ENCODE measurements around the gene MPPED1. TPM values are rescaled to one million over a fixed set of nuclear protein-coding genes. Genes with fewer than 3 reads are reported as not detected.

Gene MPPED1
- total RNA-seq, 1 donor from 2014 or later: 0.18 TPM

- DNase-seq (ENCODE audit: low spot score): no peak
- no peaks in the 10 kb centered on the region for H3K9me3 Mint-ChIP-seq (ENCODE audit: unreplicated experiment)
- H3K36me3 Mint-ChIP-seq (ENCODE audit: low read depth, unreplicated experiment): no peaks in the 10 kb centered on the region
- no peak for TF ChIP-seq CTCF (IDR thresholded peaks at IDR 0.05; ENCODE audit: unreplicated experiment)
- no peak overlapping the region for H3K4me3 Mint-ChIP-seq (ENCODE audit: unreplicated experiment)
- H3K27ac Mint-ChIP-seq (ENCODE audit: unreplicated experiment): no peak overlapping the region
- H3K4me1 Mint-ChIP-seq (ENCODE audit: unreplicated experiment): no peaks in the 10 kb centered on the region
- H3K27me3 Mint-ChIP-seq (ENCODE audit: unreplicated experiment): peaks cover 7% of the 10 kb centered on the region
Observed at GRCh38 chr22:43511276-43511910, 99.6 kb downstream of the MPPED1 start.

GRCh38 chr22:43512279-43512678 lies 100.5 kb downstream of the MPPED1 start:
- no peaks in the 10 kb centered on the region for H3K36me3 Mint-ChIP-seq (ENCODE audit: low read depth, unreplicated experiment)
- H3K27me3 Mint-ChIP-seq (ENCODE audit: unreplicated experiment): peaks cover 7% of the 10 kb centered on the region
- no peaks in the 10 kb centered on the region for H3K4me1 Mint-ChIP-seq (ENCODE audit: unreplicated experiment)
- no peak for DNase-seq (ENCODE audit: low spot score)
- no peak overlapping the region for H3K4me3 Mint-ChIP-seq (ENCODE audit: unreplicated experiment)
- TF ChIP-seq CTCF (IDR thresholded peaks at IDR 0.05; ENCODE audit: unreplicated experiment): no peak
- no peaks in the 10 kb centered on the region for H3K9me3 Mint-ChIP-seq (ENCODE audit: unreplicated experiment)
- H3K27ac Mint-ChIP-seq (ENCODE audit: unreplicated experiment): no peak overlapping the region

DNA sequence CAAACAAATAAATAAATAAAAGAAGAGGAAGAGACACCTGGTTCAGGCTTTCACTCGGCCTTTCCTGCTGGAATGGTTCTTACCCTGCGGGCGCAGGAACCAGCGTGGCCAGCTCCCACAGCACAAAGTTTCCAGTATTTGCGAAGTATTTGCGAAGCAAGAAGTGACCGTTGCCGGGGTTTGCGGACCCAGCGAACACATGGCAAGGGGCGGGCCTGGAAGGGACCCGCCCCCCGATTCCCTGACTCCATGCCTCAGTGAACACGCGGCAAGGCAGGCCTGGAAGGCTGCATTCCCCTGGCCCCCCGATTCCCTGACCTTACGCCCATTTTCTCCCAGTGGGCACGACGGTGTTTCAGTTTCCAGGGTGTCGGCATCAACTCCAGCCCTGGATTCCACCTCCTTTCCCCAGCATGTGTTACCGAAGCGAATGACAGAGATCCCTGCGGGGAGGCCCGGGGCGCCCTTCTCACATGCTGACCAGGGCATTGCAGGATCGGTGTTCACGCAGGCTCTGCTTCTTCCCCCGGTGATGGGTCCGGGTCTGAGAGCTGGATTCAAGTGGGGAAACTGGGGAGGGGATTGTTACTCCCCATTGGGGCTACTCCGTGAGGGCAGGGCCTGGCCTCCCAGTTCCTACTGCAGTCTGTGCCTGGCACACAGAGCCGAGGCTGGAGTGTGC lies 102.8 kb downstream of the MPPED1 start:
- no peak for TF ChIP-seq CTCF (IDR thresholded peaks at IDR 0.05; ENCODE audit: unreplicated experiment)
- Mint-ChIP-seq H3K27me3 (ENCODE audit: unreplicated experiment) (peaks cover 7% of the 10 kb centered on the region), H3K36me3 (ENCODE audit: low read depth, unreplicated experiment) (no peaks in the 10 kb centered on the region), H3K9me3 (ENCODE audit: unreplicated experiment) (no peaks in the 10 kb centered on the region), H3K4me3 (ENCODE audit: unreplicated experiment) (no peak overlapping the region), H3K4me1 (ENCODE audit: unreplicated experiment) (no peaks in the 10 kb centered on the region), H3K27ac (ENCODE audit: unreplicated experiment) (no peak overlapping the region)
- DNase-seq (ENCODE audit: low spot score): no peak

- Mint-ChIP-seq H3K4me1 (ENCODE audit: unreplicated experiment) (no peaks in the 10 kb centered on the region), H3K9me3 (ENCODE audit: unreplicated experiment) (no peaks in the 10 kb centered on the region), H3K27ac (ENCODE audit: unreplicated experiment) (no peak overlapping the region), H3K27me3 (ENCODE audit: unreplicated experiment) (peaks cover 9% of the 10 kb centered on the region), H3K36me3 (ENCODE audit: low read depth, unreplicated experiment) (no peaks in the 10 kb centered on the region), H3K4me3 (ENCODE audit: unreplicated experiment) (no peak overlapping the region)
- TF ChIP-seq CTCF (IDR thresholded peaks at IDR 0.05; ENCODE audit: unreplicated experiment): no peak
- DNase-seq (ENCODE audit: low spot score): no peak
Observed at GRCh38 chr22:43515411-43515810, 103.6 kb downstream of the MPPED1 start.

GRCh38 chr22:43515902-43516301 lies 104.1 kb downstream of the MPPED1 start:
- H3K36me3 Mint-ChIP-seq (ENCODE audit: low read depth, unreplicated experiment): no peaks in the 10 kb centered on the region
- H3K4me1 Mint-ChIP-seq (ENCODE audit: unreplicated experiment): no peaks in the 10 kb centered on the region
- H3K9me3 Mint-ChIP-seq (ENCODE audit: unreplicated experiment): no peaks in the 10 kb centered on the region
- peaks cover 9% of the 10 kb centered on the region for H3K27me3 Mint-ChIP-seq (ENCODE audit: unreplicated experiment)
- no peak overlapping the region for H3K27ac Mint-ChIP-seq (ENCODE audit: unreplicated experiment)
- DNase-seq (ENCODE audit: low spot score): peak; percentile 15
- H3K4me3 Mint-ChIP-seq (ENCODE audit: unreplicated experiment): no peak overlapping the region
- TF ChIP-seq CTCF (IDR thresholded peaks at IDR 0.05; ENCODE audit: unreplicated experiment): no peak

All from endothelial cell (in vitro differentiated cells).